Muscle layer of duodenum (tissue), 2 donors: Measurements from ENCODE around the gene NEU4.

Experiments used
- H3K27ac ChIP-seq: one replicate; pipeline ENCODE4 v1.7.0; 2013; ENCODE audit warnings: mild to moderate bottlenecking, low read length
- H3K27me3 ChIP-seq: one replicate; pipeline ENCODE4 v1.7.0; 2013; ENCODE audit warnings: low read depth, mild to moderate bottlenecking, control low read depth, low read length
- H3K36me3 ChIP-seq, 2 donors: one replicate each; pipeline ENCODE4 v1.7.0; 2013; ENCODE audit warnings: low read length in 2 of 2, control low read depth in 1 of 2, mild to moderate bottlenecking in 1 of 2; ENCODE audit not compliant: insufficient read depth in 2 of 2, control insufficient read depth in 1 of 2
- H3K4me1 ChIP-seq, 2 donors: one replicate each; pipeline ENCODE4 v1.7.0; 2013; ENCODE audit warnings: low read length in 2 of 2, mild to moderate bottlenecking in 2 of 2, control low read depth in 1 of 2, moderate library complexity in 1 of 2; ENCODE audit not compliant: insufficient read depth in 2 of 2, control insufficient read depth in 1 of 2
- H3K4me3 ChIP-seq, 2 donors: one replicate each; pipeline ENCODE4 v1.7.0; 2013; ENCODE audit warnings: low read length in 2 of 2, low read depth in 1 of 2, mild to moderate bottlenecking in 1 of 2
- H3K9me3 ChIP-seq, 2 donors: one replicate each; pipeline ENCODE4 v1.7.0; 2013; ENCODE audit warnings: low read length in 2 of 2, control low read depth in 1 of 2, mild to moderate bottlenecking in 1 of 2; ENCODE audit not compliant: control insufficient read depth in 1 of 2
- donor health status: healthy.

The NEU4 gene

DNA sequence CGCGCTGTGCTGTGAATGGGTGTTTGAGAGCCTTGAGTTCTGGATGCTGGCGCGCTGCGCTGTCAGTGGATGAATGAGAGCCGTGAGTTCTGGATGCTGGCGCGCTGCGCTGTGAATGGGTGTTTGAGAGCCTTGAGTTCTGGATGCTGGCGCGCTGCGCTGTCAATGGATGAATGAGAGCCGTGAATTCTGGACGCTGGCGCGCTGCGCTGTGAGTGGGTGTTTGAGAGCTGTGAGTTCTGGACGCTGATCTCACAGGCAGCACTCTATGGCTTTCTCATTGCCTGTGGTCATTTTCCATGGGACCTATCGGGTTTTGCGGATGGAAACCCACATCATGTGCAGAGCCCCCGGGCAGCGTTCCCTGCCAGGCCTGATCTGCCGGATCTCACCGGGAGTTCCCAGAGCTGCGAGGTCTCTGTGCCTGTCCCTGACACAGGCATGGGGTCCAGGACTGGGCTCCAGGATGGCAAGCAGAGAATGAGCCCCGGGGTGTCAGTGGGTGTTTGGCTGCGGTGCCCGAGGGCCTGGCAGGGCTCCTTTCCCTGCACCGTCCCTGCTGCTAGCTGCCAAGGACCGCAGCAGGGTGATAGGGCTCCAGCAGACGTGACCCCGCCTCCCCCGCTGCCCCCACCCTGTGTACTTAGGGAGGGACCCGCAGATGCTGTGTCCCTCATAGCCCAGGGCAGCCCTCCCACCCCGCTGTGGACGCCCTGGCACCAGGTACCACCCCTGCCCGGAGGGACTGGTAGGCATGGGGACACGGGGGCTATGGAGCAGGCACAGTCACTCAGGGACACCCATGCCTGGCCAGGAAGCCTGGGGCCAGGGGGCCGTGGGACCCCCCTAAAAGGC lies 40.0 kb downstream of the NEU4 start:
- no peak overlapping the region for H3K4me3 ChIP-seq
- H3K27ac ChIP-seq, result no peak overlapping the region
- H3K27me3 ChIP-seq, result no peaks in the 10 kb centered on the region
- H3K4me1 ChIP-seq, result peaks cover 0 to 13% of the 10 kb centered on the region in 2 donors
- no peaks in the 10 kb centered on the region for H3K9me3 ChIP-seq
- H3K36me3 ChIP-seq, result no peaks in the 10 kb centered on the region

- Histone ChIP-seq H3K36me3 (no peaks in the 10 kb centered on the region), H3K4me3 (no peak overlapping the region), H3K27ac (no peak overlapping the region), H3K27me3 (no peaks in the 10 kb centered on the region), H3K9me3 (no peaks in the 10 kb centered on the region), H3K4me1 (peaks cover 0 to 8% of the 10 kb centered on the region in 2 donors)
These were observed 40.9 kb downstream of the NEU4 start for GRCh38 chr2:241849616-241850543.

GRCh38 chr2:241850544-241851324 lies 41.7 kb downstream of the NEU4 start:
- no peaks in the 10 kb centered on the region for H3K9me3 ChIP-seq
- no peaks in the 10 kb centered on the region for H3K36me3 ChIP-seq
- H3K4me3 ChIP-seq, result no peak overlapping the region
- H3K4me1 ChIP-seq, result peaks cover 0 to 4% of the 10 kb centered on the region in 2 donors
- H3K27me3 ChIP-seq, result no peaks in the 10 kb centered on the region
- no peak overlapping the region for H3K27ac ChIP-seq

- H3K9me3 ChIP-seq, result no peaks in the 10 kb centered on the region
- no peaks in the 10 kb centered on the region for H3K27me3 ChIP-seq
- no peaks in the 10 kb centered on the region for H3K36me3 ChIP-seq
- H3K27ac ChIP-seq, result no peak overlapping the region
- H3K4me3 ChIP-seq, result no peak overlapping the region
- no peaks in the 10 kb centered on the region for H3K4me1 ChIP-seq
These were observed 42.5 kb downstream of the NEU4 start for GRCh38 chr2:241851325-241852115.

- Histone ChIP-seq H3K4me1 (no peaks in the 10 kb centered on the region), H3K27me3 (no peaks in the 10 kb centered on the region), H3K27ac (no peak overlapping the region), H3K9me3 (no peaks in the 10 kb centered on the region), H3K4me3 (no peak overlapping the region), H3K36me3 (no peaks in the 10 kb centered on the region)
These were observed 43.4 kb downstream of the NEU4 start for GRCh38 chr2:241852116-241852980.

DNA sequence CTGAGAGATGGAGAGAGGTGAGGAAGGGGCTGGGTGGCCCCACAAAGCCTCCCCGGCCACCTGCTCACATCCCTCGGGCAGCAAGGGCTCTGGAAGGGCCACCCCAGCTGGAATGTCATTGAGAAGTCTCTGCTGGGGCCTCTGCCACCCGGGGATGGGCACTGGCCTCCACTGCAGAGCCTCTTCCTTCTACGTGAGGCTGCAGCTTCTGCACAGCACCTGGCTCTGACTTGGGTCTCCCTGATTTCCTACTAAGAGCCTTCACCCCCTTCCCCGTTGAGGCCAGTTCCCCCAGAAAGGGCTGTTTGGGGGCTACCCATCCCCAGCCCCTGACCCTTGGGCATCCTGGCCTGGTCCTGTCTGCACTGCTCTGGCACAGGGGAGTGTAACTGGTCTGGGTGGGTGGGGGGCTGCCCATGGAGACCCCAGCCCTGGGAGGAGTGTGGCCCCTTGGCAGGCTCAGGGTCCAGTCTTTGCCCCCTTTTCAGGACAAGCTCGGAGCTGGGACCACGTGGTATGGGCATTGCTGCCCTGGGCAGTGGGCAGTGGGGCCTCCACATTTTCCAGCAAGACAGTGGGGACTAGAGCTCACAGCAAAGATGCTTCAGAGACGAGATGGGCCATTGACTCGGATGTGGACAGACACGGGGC lies 44.1 kb downstream of the NEU4 start:
- Histone ChIP-seq H3K36me3 (no peaks in the 10 kb centered on the region), H3K4me1 (no peaks in the 10 kb centered on the region), H3K27ac (no peak overlapping the region), H3K9me3 (no peaks in the 10 kb centered on the region), H3K4me3 (no peak overlapping the region), H3K27me3 (no peaks in the 10 kb centered on the region)

GRCh38 chr2:241853651-241854341 lies 44.8 kb downstream of the NEU4 start:
- Histone ChIP-seq H3K4me3 (no peak overlapping the region), H3K4me1 (peaks cover 0 to 1% of the 10 kb centered on the region in 2 donors), H3K27ac (no peak overlapping the region), H3K9me3 (no peaks in the 10 kb centered on the region), H3K27me3 (no peaks in the 10 kb centered on the region), H3K36me3 (no peaks in the 10 kb centered on the region)

- H3K27ac ChIP-seq, result no peak overlapping the region
- no peak overlapping the region for H3K4me3 ChIP-seq
These were observed 45.6 kb downstream of the NEU4 start for GRCh38 chr2:241854342-241855244.

More at GRCh38 chr2:241854342-241855244, 45.6 kb downstream of the NEU4 start:
- H3K4me1 ChIP-seq, result peaks cover 0 to 7% of the 10 kb centered on the region in 2 donors
- H3K36me3 ChIP-seq, result no peaks in the 10 kb centered on the region
- no peaks in the 10 kb centered on the region for H3K9me3 ChIP-seq
- no peaks in the 10 kb centered on the region for H3K27me3 ChIP-seq
